ENCODE data around the gene SLC6A11. TPM values are rescaled to one million over a fixed set of nuclear protein-coding genes. Genes with fewer than 3 reads are reported as not detected.

SLC6A11 gene
- total RNA-seq, 6 experiments from 2014 or later = 0.05 TPM; not detected in 5

GRCh38 chr3:10833855-10834414, 17.9 kb downstream of the SLC6A11 start:
- DNase-seq = no peak

GRCh38 chr3:10834951-10835350, 18.9 kb downstream of the SLC6A11 start:
- no peak for DNase-seq
- H3K9me3 Mint-ChIP-seq = no peaks in the 10 kb centered on the region
- H3K36me3 Mint-ChIP-seq (ENCODE audit: low read depth) = no peaks in the 10 kb centered on the region
- TF ChIP-seq CTCF (IDR thresholded peaks at IDR 0.05) = no peak
- no peaks in the 10 kb centered on the region for H3K4me1 Mint-ChIP-seq (ENCODE audit: low read depth)
- H3K27ac Mint-ChIP-seq = no peak overlapping the region
- H3K27me3 Mint-ChIP-seq (ENCODE audit: insufficient read depth) = peaks cover 22% of the 10 kb centered on the region
- no peak overlapping the region for H3K4me3 Mint-ChIP-seq

More at GRCh38 chr3:10833855-10834414, 17.9 kb downstream of the SLC6A11 start:
- no peak for TF ChIP-seq CTCF (IDR thresholded peaks at IDR 0.05)
- Mint-ChIP-seq H3K4me1 (ENCODE audit: low read depth) (no peaks in the 10 kb centered on the region), H3K9me3 (no peaks in the 10 kb centered on the region), H3K4me3 (no peak overlapping the region), H3K36me3 (ENCODE audit: low read depth) (no peaks in the 10 kb centered on the region), H3K27ac (no peak overlapping the region), H3K27me3 (ENCODE audit: insufficient read depth) (peaks cover 19% of the 10 kb centered on the region)

- Mint-ChIP-seq H3K27ac (no peak overlapping the region), H3K36me3 (ENCODE audit: low read depth) (no peaks in the 10 kb centered on the region), H3K4me1 (ENCODE audit: low read depth) (no peaks in the 10 kb centered on the region), H3K9me3 (no peaks in the 10 kb centered on the region), H3K4me3 (no peak overlapping the region), H3K27me3 (ENCODE audit: insufficient read depth) (peaks cover 24% of the 10 kb centered on the region)
- TF ChIP-seq CTCF (IDR thresholded peaks at IDR 0.05) = no peak
- no peak for DNase-seq
Measured at GRCh38 chr3:10835406-10835805, 19.4 kb downstream of the SLC6A11 start.

GRCh38 chr3:10836676-10837075, 20.6 kb downstream of the SLC6A11 start:
- no peak overlapping the region for H3K27ac Mint-ChIP-seq
- no peak for TF ChIP-seq CTCF (IDR thresholded peaks at IDR 0.05)

GRCh38 chr3:10837849-10838248, 21.8 kb downstream of the SLC6A11 start:
- H3K27me3 Mint-ChIP-seq (ENCODE audit: insufficient read depth) = peaks cover 26% of the 10 kb centered on the region
- no peak for TF ChIP-seq CTCF (IDR thresholded peaks at IDR 0.05)
- no peaks in the 10 kb centered on the region for H3K36me3 Mint-ChIP-seq (ENCODE audit: low read depth)
- H3K4me3 Mint-ChIP-seq = no peak overlapping the region
- H3K27ac Mint-ChIP-seq = no peak overlapping the region
- no peaks in the 10 kb centered on the region for H3K9me3 Mint-ChIP-seq
- no peak for DNase-seq
- no peaks in the 10 kb centered on the region for H3K4me1 Mint-ChIP-seq (ENCODE audit: low read depth)

More at GRCh38 chr3:10836676-10837075, 20.6 kb downstream of the SLC6A11 start:
- Mint-ChIP-seq H3K36me3 (ENCODE audit: low read depth) (no peaks in the 10 kb centered on the region), H3K4me3 (no peak overlapping the region), H3K9me3 (no peaks in the 10 kb centered on the region), H3K4me1 (ENCODE audit: low read depth) (no peaks in the 10 kb centered on the region), H3K27me3 (ENCODE audit: insufficient read depth) (peaks cover 26% of the 10 kb centered on the region)
- no peak for DNase-seq
